Measurements from ENCODE around the gene MORN1.

Gene MORN1

DNA sequence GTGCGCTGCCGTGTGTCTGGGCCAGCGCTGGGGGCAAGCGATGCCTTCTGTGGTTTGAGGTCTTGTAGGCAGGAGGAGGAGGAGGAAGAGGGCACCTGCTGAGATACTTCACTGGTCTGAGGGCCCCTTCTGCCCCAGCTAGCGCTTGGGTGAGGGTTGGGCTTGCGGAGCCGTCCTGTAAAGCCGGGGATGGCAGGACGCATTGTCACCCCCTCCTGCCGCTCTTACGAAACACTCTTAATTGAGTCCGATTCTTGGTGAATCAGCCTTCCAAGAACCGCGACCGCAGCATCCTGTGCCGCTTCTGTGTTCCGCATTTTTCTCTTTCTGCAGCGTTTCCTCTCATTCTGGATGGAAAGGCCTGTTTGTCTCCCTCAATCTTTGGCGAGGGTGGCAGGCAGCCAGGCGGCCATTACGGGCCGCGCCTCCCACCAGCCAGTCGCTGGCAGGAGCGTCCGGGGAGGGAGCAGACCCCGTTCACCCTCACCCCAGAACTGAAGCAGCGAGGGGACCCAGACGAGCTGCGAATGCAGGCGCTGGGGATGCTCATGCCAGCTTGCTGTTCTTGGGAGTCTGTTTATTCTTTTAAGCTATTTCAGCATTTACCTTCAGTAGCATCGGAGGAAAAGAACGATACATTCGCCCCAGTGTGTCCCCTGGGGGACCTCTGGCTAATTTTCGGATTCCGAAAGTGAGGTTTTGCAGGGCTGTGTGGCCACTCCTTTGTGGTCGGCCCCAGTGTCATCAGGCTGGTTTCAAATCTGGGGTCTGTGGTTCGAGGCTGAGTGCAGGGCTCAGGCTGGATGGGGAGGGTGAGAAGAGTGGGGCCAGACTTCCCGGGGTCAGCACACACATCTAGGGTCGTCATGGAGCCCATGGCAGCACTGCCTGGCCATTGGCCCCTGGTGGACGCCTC is 100.5 kb downstream of the MORN1 start:
- Histone ChIP-seq H3K4me3 (ENCODE audit: insufficient read depth, low read length, poor library complexity, severe bottlenecking) (no peak overlapping the region), H3F3A (ENCODE audit: insufficient read depth) (no peaks in the 10 kb centered on the region), H3K36me3 (ENCODE audit: low read length) (no peaks in the 10 kb centered on the region), H2AFZ (ENCODE audit: low read depth, low read length, severe bottlenecking) (no peak overlapping the region), H3K4me2 (ENCODE audit: low read depth, low read length, poor library complexity, severe bottlenecking) (no peak overlapping the region), H3K27ac (ENCODE audit: low read depth, low read length) (no peak overlapping the region), H3K79me2 (ENCODE audit: insufficient read depth, low read length) (no peaks in the 10 kb centered on the region), H3K9me3 (ENCODE audit: insufficient read depth, low read length) (no peaks in the 10 kb centered on the region), H3K9ac (ENCODE audit: low read length) (no peak overlapping the region), H3K9me2 (replicated peaks; ENCODE audit: insufficient read depth, low read length) (no peaks in the 10 kb centered on the region), H4K20me1 (ENCODE audit: low read depth, low read length) (peaks cover 3% of the 10 kb centered on the region; the same call in 1 of the 2 replicates), H3K27me3 (ENCODE audit: low read length) (no peaks in the 10 kb centered on the region)
- TF ChIP-seq, protein P1, sequence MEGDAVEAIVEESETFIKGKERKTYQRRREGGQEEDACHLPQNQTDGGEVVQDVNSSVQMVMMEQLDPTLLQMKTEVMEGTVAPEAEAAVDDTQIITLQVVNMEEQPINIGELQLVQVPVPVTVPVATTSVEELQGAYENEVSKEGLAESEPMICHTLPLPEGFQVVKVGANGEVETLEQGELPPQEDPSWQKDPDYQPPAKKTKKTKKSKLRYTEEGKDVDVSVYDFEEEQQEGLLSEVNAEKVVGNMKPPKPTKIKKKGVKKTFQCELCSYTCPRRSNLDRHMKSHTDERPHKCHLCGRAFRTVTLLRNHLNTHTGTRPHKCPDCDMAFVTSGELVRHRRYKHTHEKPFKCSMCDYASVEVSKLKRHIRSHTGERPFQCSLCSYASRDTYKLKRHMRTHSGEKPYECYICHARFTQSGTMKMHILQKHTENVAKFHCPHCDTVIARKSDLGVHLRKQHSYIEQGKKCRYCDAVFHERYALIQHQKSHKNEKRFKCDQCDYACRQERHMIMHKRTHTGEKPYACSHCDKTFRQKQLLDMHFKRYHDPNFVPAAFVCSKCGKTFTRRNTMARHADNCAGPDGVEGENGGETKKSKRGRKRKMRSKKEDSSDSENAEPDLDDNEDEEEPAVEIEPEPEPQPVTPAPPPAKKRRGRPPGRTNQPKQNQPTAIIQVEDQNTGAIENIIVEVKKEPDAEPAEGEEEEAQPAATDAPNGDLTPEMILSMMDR (IDR thresholded peaks at IDR 0.05; ENCODE audit: insufficient read depth, low read length, poor library complexity, severe bottlenecking): no peak
- no peak for TF ChIP-seq EZH2phosphoT487 (conservative IDR thresholded peaks at IDR 0.05; ENCODE audit: low read length)

GRCh38 chr1:2290171-2290578 is 101.2 kb downstream of the MORN1 start:
- H3K27me3 ChIP-seq (ENCODE audit: low read length): no peaks in the 10 kb centered on the region
- no peak overlapping the region for H3K27ac ChIP-seq (ENCODE audit: low read depth, low read length)
- H3K9ac ChIP-seq (ENCODE audit: low read length): no peak overlapping the region
- H4K20me1 ChIP-seq (ENCODE audit: low read depth, low read length): no peaks in the 10 kb centered on the region; the same call in 1 of the 2 replicates
- H3K9me2 ChIP-seq (replicated peaks; ENCODE audit: insufficient read depth, low read length): no peaks in the 10 kb centered on the region
- no peaks in the 10 kb centered on the region for H3K9me3 ChIP-seq (ENCODE audit: insufficient read depth, low read length)
- H3K36me3 ChIP-seq (ENCODE audit: low read length): no peaks in the 10 kb centered on the region
- H2AFZ ChIP-seq (ENCODE audit: low read depth, low read length, severe bottlenecking): no peak overlapping the region
- no peak overlapping the region for H3K4me2 ChIP-seq (ENCODE audit: low read depth, low read length, poor library complexity, severe bottlenecking)
- H3K79me2 ChIP-seq (ENCODE audit: insufficient read depth, low read length): no peaks in the 10 kb centered on the region
- no peaks in the 10 kb centered on the region for H3F3A ChIP-seq (ENCODE audit: insufficient read depth)
- H3K4me3 ChIP-seq (ENCODE audit: insufficient read depth, low read length, poor library complexity, severe bottlenecking): no peak overlapping the region
- TF ChIP-seq, protein P1 (IDR thresholded peaks at IDR 0.05; ENCODE audit: insufficient read depth, low read length, poor library complexity, severe bottlenecking): no peak
- no peak for TF ChIP-seq EZH2phosphoT487 (conservative IDR thresholded peaks at IDR 0.05; ENCODE audit: low read length)

DNA sequence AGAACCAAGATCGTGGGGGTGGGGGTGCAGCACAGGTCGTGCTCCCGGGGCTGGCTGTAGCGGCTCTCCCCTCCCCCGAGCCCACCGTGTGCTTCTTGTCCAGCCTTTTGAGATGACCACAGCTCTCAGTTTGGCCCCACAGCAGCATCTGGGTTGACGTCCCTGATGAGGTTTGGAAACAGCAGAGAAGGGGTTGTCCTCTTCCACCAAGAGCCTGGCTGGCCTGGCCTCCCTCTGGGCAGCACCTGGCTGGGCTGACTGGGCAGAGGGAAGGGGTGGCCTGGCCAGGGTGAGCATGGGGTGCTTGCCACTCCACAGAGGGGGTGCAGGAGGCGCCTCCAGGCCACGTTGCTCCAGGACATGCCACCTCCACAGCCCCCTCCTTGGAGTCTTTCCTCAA is 101.7 kb downstream of the MORN1 start:
- no peak overlapping the region for H3K9ac ChIP-seq (ENCODE audit: low read length)
- no peaks in the 10 kb centered on the region for H3K79me2 ChIP-seq (ENCODE audit: insufficient read depth, low read length)
- TF ChIP-seq, protein P1 (IDR thresholded peaks at IDR 0.05; ENCODE audit: insufficient read depth, low read length, poor library complexity, severe bottlenecking): no peak
- no peak for TF ChIP-seq EZH2phosphoT487 (conservative IDR thresholded peaks at IDR 0.05; ENCODE audit: low read length)
- H3K4me3 ChIP-seq (ENCODE audit: insufficient read depth, low read length, poor library complexity, severe bottlenecking): no peak overlapping the region
- H3K27me3 ChIP-seq (ENCODE audit: low read length): no peaks in the 10 kb centered on the region
- no peak overlapping the region for H2AFZ ChIP-seq (ENCODE audit: low read depth, low read length, severe bottlenecking)
- no peaks in the 10 kb centered on the region for H3K36me3 ChIP-seq (ENCODE audit: low read length)
- H3K4me2 ChIP-seq (ENCODE audit: low read depth, low read length, poor library complexity, severe bottlenecking): no peak overlapping the region
- no peaks in the 10 kb centered on the region for H3K9me3 ChIP-seq (ENCODE audit: insufficient read depth, low read length)
- no peaks in the 10 kb centered on the region for H3F3A ChIP-seq (ENCODE audit: insufficient read depth)
- no peaks in the 10 kb centered on the region; the same call in 1 of the 2 replicates for H4K20me1 ChIP-seq (ENCODE audit: low read depth, low read length)
- no peak overlapping the region for H3K27ac ChIP-seq (ENCODE audit: low read depth, low read length)
- H3K9me2 ChIP-seq (replicated peaks; ENCODE audit: insufficient read depth, low read length): no peaks in the 10 kb centered on the region
